Epidermal melanocyte (primary cell): ENCODE measurements around the gene C16orf87.
A peak's percentile ranks its signal among the peaks of the same experiment; 100 is the strongest.
"Not testable (repeated sequence)": the region's sequence is repeated elsewhere in the genome, so short reads cannot be mapped to it uniquely, and the experiment has no call there.

ENCODE experiments used
- DNase-seq: peaks from one replicate; pipeline ENCODE4 v3.0.0; 2011; ENCODE audit warnings: low spot score; ENCODE audit not compliant: insufficient read length

Gene C16orf87

DNA sequence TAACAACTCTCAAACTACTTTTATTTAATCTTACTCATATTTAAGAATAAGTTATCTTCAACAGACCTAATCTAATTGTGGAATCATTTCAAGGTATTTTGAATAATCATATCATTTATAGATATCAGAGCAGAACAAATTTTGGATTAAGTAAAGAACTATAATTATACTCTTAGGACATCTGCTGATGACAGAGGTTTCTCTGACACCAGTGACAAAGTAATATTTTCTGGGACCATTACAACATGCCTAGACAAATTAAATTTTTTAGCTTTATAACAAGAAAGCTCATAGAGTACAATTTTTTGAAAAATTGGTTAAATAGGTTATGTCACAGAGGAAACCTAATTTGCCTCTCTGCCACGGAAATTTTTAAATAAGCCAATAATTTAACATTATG, 30.5 kb downstream of the C16orf87 start:
- no peak for DNase-seq

DNA sequence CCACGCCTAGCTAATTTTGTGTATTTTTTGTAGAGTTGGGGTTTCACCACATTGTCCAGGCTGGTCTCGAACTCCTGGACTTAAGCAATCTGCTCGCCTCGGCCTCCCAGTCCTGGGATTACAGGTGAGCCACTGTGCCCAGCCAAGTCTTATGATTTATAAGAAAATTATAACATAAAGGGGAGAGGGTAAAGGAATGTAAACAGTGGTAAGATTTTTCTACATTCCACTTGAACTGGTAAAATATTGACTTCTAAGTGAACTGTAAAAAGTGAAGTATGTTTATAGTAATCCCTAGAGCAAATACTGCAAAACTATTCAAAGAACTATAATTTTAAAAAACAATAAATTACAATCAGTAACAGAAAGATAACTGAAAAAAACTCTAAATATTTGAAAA, 33.5 kb downstream of the C16orf87 start:
- DNase-seq, result no peak

DNA sequence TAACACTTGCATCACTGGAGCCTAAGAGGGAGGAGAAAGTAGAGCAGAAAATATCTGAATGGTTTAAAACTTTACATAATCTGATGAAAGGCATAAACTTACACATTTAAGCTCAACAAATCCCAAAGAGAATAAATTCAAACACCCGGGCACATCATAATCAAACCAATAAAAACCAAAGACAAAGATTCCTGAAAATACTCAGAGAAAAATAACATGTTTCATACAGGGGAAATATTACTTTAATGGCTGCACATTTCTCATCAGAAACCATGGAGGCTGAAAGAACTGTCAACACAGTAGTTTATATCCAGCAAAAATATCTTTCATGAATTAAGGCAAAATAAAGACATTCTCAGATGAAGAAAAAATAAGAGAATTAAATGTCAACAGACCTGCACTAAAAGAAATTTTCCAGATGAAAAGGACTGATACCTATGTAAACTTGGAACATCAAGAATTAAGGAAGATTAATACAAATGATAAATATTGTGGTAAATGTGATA, 34.2 kb downstream of the C16orf87 start:
- no peak for DNase-seq

DNA sequence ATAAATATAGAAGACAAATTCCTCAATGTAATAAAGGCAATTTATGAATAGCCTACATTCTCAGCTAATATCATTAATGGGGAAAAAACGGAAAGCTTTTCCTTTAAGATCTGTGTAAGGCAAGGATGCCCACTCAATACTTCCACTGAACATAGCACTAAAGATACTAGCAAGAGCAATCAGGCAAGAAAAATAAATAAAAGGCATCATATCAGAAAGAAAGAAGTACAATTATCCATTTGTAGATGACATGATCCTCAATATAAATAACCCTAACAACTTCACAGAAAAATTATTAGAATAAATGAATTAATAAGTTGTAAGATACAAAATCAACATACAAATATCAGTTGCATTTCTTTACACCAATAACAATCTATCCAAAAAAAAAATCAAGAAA, 37.1 kb downstream of the C16orf87 start:
- no peak for DNase-seq

DNA sequence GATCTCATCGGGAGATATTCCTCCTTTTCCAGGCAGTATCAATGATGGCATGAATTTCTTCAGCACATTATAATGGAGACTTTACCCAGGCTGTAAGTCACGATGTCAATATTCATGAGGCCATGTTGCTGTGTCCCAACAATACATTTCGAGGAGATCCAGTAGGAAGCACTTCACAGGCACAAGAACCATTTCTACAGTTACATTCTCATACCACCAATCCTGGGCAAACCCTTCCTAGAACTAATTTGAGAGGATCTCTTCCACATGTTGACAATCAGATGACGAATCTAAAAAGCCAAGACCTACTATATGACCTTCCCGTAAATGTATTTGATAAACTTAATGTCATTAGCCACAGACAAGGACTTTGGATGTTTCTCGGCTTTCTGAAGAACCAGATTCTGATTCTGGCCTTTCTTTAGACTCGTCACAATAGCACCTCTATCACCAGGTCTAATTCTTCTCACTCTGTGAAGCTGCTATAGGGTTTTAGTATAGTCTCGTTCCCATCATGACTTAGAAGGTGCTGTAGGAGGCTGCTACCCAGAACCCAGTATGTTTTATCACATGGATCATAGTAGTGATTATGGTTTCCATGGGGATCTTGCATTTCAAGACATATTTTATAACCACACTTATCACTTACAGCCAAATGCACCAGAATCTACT, 40.2 kb downstream of the C16orf87 start:
- DNase-seq, result no peak

DNA sequence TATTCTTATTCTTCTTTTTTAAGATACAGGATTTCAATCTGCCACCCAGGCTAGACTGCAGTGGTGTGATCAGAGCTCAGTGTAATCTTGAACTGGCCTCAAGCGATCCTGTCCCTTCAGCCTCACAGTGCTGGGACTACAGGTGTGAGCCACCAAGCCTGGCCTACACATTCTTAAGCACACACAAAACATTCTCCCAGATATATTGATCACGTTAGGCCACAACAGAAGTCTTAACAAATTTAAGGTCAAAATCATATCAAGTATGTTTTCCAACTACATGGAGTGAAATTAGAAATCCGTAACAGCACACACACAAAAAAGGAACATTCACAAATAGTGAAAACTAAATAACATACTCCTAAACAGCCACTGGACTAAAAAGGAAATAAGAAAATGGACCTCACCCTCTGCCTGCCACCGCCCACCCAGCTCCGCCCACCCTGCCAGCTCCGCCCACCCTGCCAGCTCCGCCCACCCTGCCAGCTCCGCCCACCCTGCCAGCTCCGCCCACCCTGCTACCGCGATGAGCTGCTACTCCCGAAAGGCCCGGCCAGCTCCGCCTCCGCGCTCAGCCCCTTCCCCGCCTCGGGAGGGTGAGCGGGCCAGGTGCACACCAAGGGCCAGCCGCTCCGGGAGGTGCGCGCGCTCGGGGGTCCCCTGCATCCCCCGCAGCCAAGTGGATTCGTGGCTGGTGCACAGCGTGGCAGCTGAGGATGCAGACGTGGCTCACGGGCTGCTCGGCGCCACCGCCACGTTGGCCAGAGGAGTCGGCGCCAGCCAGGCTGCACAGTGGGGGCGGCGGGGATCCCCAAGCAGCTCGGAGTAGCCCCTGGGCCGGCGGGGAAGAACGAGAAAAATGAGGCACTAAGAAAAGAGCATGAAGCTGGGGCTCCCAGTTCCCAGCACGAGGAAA, 41.2 kb downstream of the C16orf87 start:
- peak; percentile 26 for DNase-seq

DNA sequence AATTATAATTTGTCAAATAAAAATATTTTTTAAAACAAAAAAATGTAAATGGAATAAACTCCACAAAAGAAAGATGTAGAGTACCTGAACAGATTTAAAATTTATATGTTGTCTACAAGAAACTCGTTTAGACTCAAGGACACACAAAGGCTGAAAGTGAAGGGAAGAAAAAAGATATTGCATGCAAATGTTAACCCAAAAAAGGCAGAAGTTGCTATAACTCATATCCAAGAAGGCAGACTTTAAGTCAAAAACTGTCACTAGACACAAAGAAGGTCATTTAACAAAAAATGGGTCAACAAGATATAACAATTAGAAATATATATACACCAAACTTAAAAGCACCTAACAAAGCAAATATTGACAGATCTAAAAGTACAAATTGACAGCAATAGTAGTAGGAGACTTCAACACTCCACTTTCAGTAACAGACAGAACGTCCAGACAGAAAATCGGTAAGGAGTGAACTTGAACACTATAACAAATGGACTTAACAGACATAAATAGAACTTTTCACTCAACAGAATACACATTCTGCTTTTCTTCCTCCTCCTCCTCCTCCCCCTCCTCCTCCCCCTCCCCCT, 42.0 kb downstream of the C16orf87 start:
- no peak for DNase-seq

DNA sequence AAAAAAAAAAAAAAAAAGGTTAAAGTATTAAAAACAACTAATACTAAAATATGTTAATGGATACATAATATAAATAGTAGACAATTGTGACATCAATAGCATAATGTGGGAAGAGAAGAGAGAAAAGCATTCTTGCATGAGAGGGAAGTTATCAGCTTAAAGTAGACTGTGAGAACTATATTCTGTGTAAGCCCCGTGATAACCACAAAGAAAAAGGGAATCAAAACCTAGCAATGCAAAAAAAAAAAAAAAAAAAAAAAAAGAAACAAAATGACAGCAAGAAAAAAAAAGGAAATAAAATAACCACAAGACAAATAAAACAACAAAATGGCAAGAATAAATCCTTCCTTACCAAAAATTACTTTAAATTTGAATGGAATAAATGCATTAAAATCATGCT, 43.1 kb downstream of the C16orf87 start:
- no peak for DNase-seq

DNA sequence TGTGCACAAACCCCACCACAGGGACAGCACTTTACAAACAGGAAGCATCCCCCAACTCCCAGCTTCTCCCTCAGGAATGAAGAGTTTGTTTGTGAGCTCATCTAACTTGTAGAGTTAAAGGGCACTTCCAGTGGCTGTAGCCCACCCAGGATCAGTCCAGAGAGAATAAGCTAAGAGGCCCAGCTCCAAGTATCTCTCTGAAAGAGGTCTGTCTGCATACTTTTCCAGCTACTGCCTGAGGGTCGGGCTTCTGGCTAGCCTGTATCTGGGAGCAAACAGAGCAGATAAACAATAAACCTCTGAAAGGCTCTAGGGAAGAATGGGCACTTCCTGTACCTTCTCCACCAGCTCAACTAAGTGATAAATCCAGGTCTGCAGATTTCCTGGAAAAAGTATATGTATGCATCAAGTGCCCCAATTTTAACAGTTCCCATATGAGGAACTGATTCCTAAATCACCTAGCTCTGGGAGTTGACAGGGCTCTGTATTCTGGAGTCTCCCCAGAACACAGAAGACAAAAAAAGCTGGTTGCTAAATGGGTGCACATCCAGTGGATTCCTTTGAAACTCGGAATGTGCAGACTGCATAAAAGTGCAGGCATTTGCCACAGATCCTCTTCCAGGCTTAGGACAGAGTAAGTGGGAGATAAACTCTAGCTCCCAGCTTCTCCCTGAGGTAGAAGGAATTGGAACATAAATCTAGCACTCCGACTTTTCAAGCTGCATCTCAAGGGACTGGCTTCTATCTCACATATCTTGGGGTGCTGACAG, 45.7 kb downstream of the C16orf87 start:
- no peak for DNase-seq

DNA sequence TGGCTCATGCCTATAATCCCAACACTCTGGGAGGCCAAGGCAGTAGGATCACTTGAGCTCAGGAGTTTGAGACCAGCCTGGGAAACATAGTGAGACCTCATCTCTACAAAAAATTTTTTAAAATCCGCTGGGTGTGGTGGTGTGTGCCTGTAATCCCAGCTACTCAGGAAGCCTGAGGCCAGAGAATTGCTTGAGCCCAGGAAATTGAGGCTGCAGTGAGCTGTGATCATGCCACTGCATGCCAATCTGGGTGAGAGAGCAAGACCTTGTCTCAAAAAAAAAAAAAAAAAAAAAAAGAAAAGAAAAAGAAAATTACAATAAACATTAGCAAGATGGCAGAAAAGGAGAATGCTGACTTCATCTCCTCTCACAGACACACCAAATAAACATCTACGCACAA, 46.4 kb downstream of the C16orf87 start:
- not testable (repeated sequence) for DNase-seq

DNA sequence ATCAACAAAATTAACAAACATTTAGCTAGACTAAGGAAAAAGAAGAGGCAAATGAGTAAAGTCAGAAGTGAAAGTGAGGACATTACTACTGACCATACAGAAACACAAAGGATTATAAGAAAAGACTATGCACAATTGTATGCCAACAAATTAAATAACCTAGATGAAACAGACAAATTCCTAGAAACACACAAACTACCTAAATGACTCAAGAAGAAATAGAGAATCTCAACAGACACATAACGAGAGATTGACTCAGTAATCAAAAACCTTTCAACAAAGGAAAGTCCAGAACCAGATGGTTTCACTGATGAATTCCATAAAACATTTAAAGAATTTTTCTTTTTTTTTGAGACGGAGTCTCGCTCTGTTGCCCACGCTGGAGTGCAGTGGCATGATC, 47.2 kb downstream of the C16orf87 start:
- no peak for DNase-seq

DNA sequence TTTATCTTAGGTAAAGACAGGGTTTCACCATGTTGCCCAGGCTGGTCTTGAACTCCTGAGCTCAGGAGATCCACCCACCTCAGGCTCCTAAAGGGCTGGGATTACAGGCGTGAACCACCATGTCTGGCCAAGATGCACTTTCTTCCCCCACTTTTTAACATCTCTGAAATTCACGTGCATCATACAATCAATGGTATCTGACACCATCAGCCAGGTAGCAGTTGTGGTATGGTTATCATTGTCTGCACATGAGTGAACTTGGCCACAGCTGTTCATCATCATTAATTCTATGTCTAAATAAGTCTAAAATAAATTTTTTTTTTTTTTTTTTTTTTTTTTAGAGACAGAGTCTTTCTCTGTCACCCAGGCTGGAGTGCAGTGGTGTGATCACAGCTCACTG, 48.7 kb downstream of the C16orf87 start:
- DNase-seq, result no peak

DNA sequence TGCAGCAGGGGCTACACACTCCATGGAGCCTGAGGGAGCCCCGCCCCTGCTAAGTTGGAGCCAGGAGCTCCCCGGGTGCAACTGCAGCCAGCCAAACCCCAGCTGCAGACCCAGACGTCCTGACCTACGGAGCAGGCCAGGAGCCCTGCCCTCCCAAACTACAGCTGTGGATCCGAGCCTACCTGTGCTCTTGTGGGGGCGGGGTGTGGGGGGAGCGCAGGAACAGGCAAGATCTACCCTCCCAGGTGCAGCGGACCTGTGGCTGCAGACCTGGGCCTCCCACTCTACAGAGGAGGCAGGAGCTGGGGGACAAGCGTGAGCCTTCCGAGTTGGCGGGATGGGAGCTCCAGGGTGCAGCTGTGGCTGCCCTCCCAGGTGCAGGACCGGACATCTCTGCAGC, 53.2 kb downstream of the C16orf87 start:
- no peak for DNase-seq

DNA sequence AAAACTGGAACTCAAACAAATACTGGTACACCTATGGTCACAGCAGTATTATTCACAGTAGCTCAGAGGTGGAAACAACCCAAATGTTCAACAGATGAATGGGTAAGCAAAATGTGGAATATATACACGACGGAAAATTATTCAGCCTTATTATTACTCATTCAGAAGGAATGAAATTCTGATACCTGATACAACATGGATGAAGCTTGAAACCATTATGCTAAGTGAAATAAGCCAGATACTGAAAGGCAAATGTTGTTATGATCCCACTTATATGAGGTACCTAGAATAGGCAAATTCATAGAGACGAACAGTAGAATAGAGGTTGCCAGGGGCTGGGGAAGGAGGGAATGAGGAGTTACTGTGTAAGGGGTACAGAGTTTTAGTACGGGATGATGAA, 55.8 kb downstream of the C16orf87 start:
- no peak for DNase-seq

DNA sequence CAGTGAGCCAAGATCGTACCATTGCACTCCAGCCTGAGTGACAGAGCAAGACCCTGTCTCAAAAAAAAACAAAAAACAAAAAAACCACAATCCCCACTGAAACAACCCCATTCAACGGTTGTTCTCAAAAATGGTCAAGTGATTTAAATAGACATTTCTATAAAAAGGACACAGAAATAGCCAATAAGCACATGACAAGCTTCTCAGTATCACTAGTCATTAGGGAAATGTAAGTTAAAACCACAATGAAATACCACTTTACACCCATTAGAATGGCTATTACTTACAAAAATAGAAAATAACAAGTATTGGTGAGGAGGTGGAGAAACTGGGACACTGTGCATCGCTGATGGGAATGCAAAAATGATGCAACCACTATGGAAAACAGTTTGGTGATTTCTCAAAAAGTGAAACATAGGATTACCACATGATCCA, 56.2 kb downstream of the C16orf87 start:
- no peak for DNase-seq

DNA sequence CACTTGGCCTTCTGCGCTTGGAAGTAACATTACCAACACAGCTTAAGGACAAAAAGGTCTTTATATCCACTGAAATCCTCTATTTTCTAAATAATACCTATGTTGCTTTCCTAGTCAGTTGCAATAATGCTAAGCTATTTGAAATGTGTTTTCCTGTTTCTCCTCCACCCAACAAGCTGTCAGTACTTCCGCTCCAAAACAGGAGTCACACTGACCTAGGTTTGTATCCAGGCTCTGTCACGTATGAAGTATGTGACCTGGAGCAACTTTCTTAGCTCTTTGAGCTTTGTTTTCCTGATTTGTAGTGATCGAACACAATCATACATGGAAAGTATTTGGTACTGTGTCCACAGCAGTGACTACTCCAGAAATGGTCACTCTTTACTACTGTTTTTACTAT, 58.5 kb downstream of the C16orf87 start:
- no peak for DNase-seq

DNA sequence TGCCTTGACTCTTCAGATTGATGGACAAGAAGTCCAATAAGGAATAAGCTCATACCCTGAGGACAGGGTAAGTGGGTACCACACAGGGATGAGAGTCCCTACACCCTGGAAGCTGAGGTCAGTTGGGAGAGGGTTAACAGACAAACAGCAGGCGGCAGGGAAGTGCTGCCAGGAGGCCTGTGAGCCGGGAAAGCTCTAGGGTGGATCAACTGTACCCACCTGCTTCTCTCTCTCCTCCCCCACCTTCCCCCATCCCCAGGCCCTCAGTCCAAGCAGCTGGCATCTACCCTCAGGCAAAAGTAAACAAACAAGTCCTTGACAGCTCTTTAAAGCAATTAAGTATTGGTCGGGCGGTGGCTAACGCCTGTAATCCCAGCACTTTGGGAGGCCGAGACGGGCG, 62.2 kb downstream of the C16orf87 start:
- no peak for DNase-seq

DNA sequence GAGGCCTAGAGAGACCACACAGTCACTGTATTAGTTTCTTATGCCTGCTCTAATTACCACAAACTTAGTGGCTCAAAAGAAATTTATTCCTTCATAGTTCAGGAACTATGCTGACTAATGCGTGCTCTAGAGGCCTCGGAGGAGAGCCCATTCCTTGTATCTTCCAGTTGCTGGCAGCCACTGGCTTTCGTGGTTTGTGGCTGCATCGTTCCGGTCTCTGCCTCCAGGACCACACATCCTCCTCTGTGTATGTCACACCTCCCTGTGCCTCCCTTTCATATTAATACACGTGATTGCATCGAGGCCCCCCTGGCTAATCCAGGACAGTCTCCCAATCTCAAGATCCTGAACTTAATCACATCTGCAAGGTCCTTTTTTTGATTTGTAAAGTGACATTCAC, 65.9 kb downstream of the C16orf87 start:
- DNase-seq, result no peak

DNA sequence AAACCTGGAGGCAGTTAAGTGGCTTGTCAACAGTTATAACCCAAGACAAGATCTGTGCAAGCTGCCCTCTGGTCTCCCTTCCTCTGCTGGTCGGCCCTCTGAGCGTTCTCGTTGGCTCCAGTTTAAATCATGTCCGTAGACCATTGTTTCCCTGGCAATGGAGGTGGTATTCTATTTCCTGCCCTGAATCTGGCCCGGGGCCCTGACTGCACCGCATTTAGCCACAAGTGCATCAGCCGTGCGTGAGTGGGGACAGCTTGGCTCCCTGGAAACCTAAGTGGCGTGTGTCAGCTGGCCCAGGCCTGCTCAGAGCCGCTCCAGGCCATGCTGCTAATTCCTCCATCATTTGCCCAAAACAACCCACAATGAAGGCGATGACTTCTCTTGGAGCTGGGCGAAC, 67.8 kb downstream of the C16orf87 start:
- DNase-seq, result no peak

DNA sequence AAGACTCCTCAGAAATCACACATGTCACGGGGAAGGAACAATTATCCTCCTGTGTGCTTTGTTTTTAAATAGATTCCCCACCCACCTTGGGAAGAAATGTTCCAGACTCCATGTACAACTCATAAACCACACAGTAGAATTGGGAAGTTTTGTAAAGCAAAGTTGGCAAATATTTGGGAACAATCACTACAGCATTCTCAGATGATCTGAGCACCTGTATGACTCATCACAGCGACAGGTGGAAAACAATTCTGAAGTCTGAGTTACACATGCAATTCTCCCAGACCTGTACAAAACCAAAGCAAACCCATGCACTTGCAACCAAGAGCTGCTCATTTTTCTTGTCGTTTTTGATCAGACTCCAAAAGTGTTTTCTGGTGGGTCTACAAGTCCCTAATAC, 68.4 kb downstream of the C16orf87 start:
- DNase-seq, result no peak

DNA sequence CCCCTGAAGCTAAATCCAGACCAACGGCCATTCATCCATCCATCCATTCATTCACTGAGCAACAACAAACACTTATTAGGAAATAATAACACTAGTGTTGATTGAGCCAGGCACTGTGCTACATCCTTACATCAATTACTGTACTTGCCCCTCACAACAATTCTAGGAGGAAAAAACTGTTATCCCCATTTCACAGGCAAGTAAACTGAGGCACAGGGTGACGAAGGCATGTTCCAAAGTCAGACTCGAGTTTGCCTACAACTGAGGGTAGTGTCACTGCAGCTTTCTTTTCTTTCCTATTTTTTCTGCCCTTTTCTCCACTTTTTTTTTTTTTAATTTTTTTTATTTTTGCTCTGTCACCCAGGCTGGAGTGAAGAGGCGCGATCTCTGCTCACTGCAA, 71.7 kb downstream of the C16orf87 start:
- DNase-seq, result no peak
